Breast epithelium (tissue), 4 donors: ENCODE results near the gene PPP1R3G. TPM values are rescaled to one million over a fixed set of nuclear protein-coding genes. Genes with fewer than 3 reads are reported as not detected.
A peak's percentile ranks its signal among the peaks of the same experiment; 100 is the strongest.

Experiments
- DNase-seq, 2 donors: peaks; one replicate each; pipeline ENCODE4 v3.0.0-alpha.2; 2019; ENCODE audit warnings: low spot score in 2 of 2
- H3K27ac ChIP-seq, 2 donors: fragments of 200-600 bp; sonication (generic) in 1 of 2; one replicate each; pipeline ENCODE4 v1.5.1; 2016 to 2019; ENCODE audit warnings: mild to moderate bottlenecking in 1 of 2
- H3K27me3 ChIP-seq, 2 donors: fragments of 200-600 bp; sonication (generic) in 1 of 2; one replicate each; pipeline versions ENCODE4 v1.5.1 to v1.6.0; 2017 to 2019; ENCODE audit warnings: control low read depth in 1 of 2, mild to moderate bottlenecking in 1 of 2
- H3K36me3 ChIP-seq: fragments of 200-600 bp; one replicate; pipeline ENCODE4 v1.5.1; 2019
- H3K4me1 ChIP-seq, 2 donors: fragments of 200-600 bp; sonication (generic); one replicate each; pipeline ENCODE4 v1.5.1; 2016 to 2019; ENCODE audit warnings: control low read depth in 1 of 2
- H3K4me3 ChIP-seq, 3 donors: fragments of 200-600 bp; sonication (generic); 1 replicate in 2 of 3; 2 replicates in 1 of 3; pipeline ENCODE4 v1.5.1; 2016 to 2019; ENCODE audit warnings: mild to moderate bottlenecking in 3 of 3, moderate library complexity in 2 of 3
- H3K9me3 ChIP-seq, 2 donors: fragments of 200-600 bp; sonication (generic) in 1 of 2; one replicate each; pipeline ENCODE4 v1.5.1; 2016 to 2019; ENCODE audit warnings: control low read depth in 1 of 2
- POLR2A ChIP-seq: fragments of 450-650 bp; IDR thresholded peaks from one replicate; pipeline ENCODE4 v1.6.1; 2016; ENCODE audit warnings: antibody characterized with exemption, mild to moderate bottlenecking, moderate library complexity
- POLR2AphosphoS5 ChIP-seq, 3 donors: sonication (generic); formaldehyde crosslinking; IDR thresholded peaks; one replicate each; pipeline ENCODE4 v1.6.1; 2017; ENCODE audit warnings: antibody characterized with exemption in 3 of 3
- intact Hi-C: fragments of 100-400 bp; cut with DNase I; formaldehyde crosslinking; loops from one replicate; pipeline ENCODE4 v1.15.1; 2023; ENCODE audit warnings: low total_unique reads
- total RNA-seq, 3 donors: library from RNA; depleted of rRNA; stranded (reverse); fragments of >200 nt; gene quantifications; one replicate each; pipeline ENCODE4 v1.1.0, GENCODE V29; 2016
- TF ChIP-seq, protein P1 (sequence below), 3 donors: fragments of 450-650 bp; IDR thresholded peaks; one replicate each; pipeline ENCODE4 v1.5.1; 2016 to 2017; ENCODE audit warnings: antibody characterized with exemption in 3 of 3, mild to moderate bottlenecking in 3 of 3, moderate library complexity in 3 of 3

The PPP1R3G gene
- total RNA-seq, 3 donors from 2014 or later = 1.2 to 3.2 (median 1.6) TPM

DNA sequence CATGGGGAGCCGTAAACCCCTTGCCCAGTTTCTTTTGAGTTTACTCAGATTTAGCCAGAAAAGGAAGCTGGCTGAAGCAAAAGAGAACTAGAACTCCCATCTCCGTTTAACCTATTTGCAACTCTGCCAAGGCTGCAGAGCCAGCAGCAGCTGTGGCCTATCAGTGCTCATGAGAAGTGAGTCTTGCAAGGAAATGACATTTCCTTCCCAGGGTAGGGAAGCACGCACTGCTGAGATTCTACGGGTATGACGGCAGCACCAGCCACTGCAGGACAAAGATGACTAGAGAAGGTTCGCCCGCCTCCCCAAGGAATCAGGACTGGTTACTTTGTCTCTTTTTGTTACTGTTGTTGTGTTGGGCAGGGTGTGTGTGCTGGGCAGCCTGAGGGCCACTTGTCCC lies 47.6 kb downstream of the PPP1R3G start:
- peak overlapping the region in 2 of 3 donors; percentile 16 to 47 for H3K4me3 ChIP-seq
- H3K27me3 ChIP-seq = no peaks in the 10 kb centered on the region
- TF ChIP-seq, protein P1, sequence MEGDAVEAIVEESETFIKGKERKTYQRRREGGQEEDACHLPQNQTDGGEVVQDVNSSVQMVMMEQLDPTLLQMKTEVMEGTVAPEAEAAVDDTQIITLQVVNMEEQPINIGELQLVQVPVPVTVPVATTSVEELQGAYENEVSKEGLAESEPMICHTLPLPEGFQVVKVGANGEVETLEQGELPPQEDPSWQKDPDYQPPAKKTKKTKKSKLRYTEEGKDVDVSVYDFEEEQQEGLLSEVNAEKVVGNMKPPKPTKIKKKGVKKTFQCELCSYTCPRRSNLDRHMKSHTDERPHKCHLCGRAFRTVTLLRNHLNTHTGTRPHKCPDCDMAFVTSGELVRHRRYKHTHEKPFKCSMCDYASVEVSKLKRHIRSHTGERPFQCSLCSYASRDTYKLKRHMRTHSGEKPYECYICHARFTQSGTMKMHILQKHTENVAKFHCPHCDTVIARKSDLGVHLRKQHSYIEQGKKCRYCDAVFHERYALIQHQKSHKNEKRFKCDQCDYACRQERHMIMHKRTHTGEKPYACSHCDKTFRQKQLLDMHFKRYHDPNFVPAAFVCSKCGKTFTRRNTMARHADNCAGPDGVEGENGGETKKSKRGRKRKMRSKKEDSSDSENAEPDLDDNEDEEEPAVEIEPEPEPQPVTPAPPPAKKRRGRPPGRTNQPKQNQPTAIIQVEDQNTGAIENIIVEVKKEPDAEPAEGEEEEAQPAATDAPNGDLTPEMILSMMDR (IDR thresholded peaks at IDR 0.05) = no peak
- peak in 2 of 3 donors; percentile 27 to 42 for TF ChIP-seq POLR2AphosphoS5 (IDR thresholded peaks at IDR 0.05)
- TF ChIP-seq POLR2A = no peak
- H3K27ac ChIP-seq = peak overlapping the region in 1 of 2 donors; percentile 69
- no peaks in the 10 kb centered on the region for H3K4me1 ChIP-seq
- intact Hi-C loops = no loop called here
- no peaks in the 10 kb centered on the region for H3K36me3 ChIP-seq
- no peaks in the 10 kb centered on the region for H3K9me3 ChIP-seq
- DNase-seq = peak in 1 of 2 donors; percentile 20

DNA sequence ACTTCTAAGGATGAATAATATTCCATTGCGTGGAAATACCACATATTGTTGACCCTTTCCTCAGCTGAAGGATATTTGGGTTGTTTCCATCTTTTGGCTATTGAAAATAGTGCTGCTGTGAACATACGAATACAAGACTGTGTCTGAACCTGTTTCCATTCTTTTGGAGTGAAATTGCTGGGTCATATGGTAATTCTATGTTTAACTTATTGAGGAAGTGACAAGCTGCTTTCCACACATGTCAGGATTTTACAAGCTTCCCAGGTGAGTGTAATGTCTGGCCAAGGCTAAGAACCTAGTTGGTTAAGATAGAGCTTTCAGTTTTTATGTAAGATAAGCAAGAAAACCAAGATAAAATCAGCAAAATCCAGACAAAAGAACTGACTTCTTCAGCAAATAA lies 48.8 kb downstream of the PPP1R3G start:
- no peaks in the 10 kb centered on the region for H3K9me3 ChIP-seq
- no peaks in the 10 kb centered on the region for H3K36me3 ChIP-seq
- no peak for TF ChIP-seq POLR2AphosphoS5 (IDR thresholded peaks at IDR 0.05)
- no peak for TF ChIP-seq POLR2A
- TF ChIP-seq, protein P1 (IDR thresholded peaks at IDR 0.05) = no peak
- H3K27ac ChIP-seq = no peak overlapping the region
- no peaks in the 10 kb centered on the region for H3K27me3 ChIP-seq
- intact Hi-C loops = no loop called here
- H3K4me1 ChIP-seq = no peaks in the 10 kb centered on the region
- H3K4me3 ChIP-seq = no peak overlapping the region
- DNase-seq = no peak

DNA sequence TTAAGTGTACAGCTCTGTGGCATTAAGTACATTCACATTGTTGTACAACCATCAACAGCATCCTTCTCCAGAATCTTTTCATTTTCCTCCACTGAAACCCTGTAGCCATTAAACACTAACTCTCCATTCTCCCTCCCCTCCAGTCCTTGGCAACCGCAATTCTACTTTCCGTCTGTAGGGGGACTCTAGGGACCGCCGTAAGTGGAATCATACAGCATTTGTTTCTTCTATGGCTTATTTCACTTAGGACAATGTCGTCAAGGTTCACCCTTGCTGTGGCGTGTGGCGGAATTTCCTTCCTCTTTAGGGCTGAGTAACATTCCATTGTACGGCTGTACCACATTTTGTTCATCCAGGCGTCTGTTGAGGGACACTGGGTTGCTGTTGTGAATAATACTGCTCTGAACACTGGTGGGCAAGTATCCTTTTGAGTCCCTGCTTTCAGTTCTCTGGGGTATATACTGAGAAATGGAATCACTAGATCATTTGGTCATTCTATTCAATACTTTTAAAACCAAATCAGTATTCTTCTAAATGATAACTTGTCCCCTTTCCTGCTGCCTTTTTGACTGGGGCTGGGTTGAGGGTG lies 50.7 kb downstream of the PPP1R3G start:
- Histone ChIP-seq H3K36me3 (no peaks in the 10 kb centered on the region), H3K27ac (no peak overlapping the region), H3K27me3 (no peaks in the 10 kb centered on the region), H3K4me1 (no peaks in the 10 kb centered on the region), H3K4me3 (no peak overlapping the region), H3K9me3 (no peaks in the 10 kb centered on the region)
- DNase-seq = no peak
- TF ChIP-seq POLR2AphosphoS5 (IDR thresholded peaks at IDR 0.05) (no peak), POLR2A (no peak)
- TF ChIP-seq, protein P1 (IDR thresholded peaks at IDR 0.05) = peak; percentile 19 to 42 (median 26)
- intact Hi-C loops = loop anchor here (5.0 kb wide), 1 partner anchor 1521 kb away; no protein-coding TSS in a partner anchor

DNA sequence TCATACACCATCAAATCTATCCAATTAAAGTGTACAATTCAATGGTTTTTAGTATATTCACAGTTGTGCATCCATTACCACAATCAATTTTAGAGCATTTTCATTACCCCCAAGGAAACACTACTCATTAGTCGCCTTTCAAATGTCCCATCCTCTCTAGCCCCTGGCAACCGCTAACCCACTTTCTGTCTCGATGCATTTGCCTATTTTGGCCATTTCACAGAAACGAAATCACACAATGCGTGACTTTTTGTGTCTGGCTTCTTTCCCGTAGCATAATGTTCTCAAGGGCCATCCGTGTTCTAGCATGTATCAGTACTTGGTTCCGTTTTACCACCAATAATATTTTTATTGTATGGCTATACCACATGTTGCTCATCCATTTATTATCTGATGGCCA lies 51.7 kb downstream of the PPP1R3G start:
- Histone ChIP-seq H3K4me3 (no peak overlapping the region), H3K9me3 (no peaks in the 10 kb centered on the region), H3K4me1 (no peaks in the 10 kb centered on the region), H3K27me3 (no peaks in the 10 kb centered on the region), H3K36me3 (no peaks in the 10 kb centered on the region), H3K27ac (no peak overlapping the region)
- intact Hi-C loops = loop anchor here (5.0 kb wide), 1 partner anchor 1520 kb away; no protein-coding TSS in a partner anchor
- no peak for DNase-seq
- TF ChIP-seq POLR2A (no peak), POLR2AphosphoS5 (IDR thresholded peaks at IDR 0.05) (no peak)
- TF ChIP-seq, protein P1 (IDR thresholded peaks at IDR 0.05) = no peak

Other genes starting within 250 kb of the PPP1R3G start
- gene RPP40, start 81.3 kb upstream of the PPP1R3G start, total RNA-seq = 1 to 10 TPM; 5.9 to 9.2 (median 7.5) TPM
- 10 to 100 TPM; 24.4 to 38.0 (median 25.0) TPM for gene LYRM4, start 175.6 kb downstream of the PPP1R3G start, total RNA-seq
- gene FARS2, start 176.2 kb downstream of the PPP1R3G start, total RNA-seq = 10 to 100 TPM; 12.0 to 29.6 (median 24.3) TPM